ENCODE data around the gene MYH3. TPM values are rescaled to one million over a fixed set of nuclear protein-coding genes. Genes with fewer than 3 reads are reported as not detected.

The MYH3 gene
- total RNA-seq, 2 donors from 2014 or later, result 1.6 to 4.0 TPM

DNA sequence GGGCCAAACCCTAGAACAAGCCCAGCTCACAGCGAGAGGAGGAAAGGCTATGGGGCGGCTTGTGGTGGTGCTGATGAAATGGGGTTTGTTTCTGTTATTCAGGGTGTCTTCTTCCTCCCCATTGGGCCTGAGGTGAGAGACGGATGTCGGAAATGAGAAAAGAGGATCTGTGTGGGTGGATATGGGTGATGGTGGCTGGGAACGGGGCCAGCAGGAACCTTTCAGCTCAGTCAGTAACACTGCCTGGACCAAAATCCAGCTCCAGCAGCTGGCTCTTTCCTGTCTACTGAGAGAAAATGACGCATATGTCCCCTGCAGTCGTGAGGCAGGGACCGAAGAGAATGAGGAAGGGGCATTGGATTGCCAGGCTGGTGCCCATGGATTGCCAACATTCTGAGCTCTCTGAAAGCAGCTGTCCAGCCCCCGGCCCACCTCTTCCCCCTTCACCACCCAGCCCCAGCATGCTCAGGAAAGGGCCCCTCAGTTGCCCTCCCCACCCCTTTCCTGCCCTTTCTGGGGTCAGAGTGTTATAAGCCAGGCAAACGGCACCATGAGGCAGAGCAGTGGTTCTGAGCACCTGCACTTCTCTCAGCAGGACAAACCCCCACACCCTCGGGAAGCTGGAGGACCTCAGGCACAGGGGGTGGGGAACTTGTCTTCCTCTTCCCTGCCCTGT lies 4.0 kb downstream of the MYH3 start:
- Histone ChIP-seq H3K9me3 (no peaks in the 10 kb centered on the region), H3K4me3 (no peak overlapping the region), H3K36me3 (replicated peaks in 1 of 2; ENCODE audit: insufficient read depth in 1 of 2, low read depth in 2 of 2) (no peaks in the 10 kb centered on the region), H3K4me1 (no peaks in the 10 kb centered on the region), H3K27ac (no peak overlapping the region), H3K27me3 (no peaks in the 10 kb centered on the region)
- 65 to 83% methylated on average over 10 to 11 of the region's 11 CpGs for WGBS, 2 donors
- intact Hi-C loops (cut with DNase I), result no loop called here
- ATAC-seq (no peak), DNase-seq (peak in 1 of 4 donors; percentile 16)
- TF ChIP-seq, protein P1, sequence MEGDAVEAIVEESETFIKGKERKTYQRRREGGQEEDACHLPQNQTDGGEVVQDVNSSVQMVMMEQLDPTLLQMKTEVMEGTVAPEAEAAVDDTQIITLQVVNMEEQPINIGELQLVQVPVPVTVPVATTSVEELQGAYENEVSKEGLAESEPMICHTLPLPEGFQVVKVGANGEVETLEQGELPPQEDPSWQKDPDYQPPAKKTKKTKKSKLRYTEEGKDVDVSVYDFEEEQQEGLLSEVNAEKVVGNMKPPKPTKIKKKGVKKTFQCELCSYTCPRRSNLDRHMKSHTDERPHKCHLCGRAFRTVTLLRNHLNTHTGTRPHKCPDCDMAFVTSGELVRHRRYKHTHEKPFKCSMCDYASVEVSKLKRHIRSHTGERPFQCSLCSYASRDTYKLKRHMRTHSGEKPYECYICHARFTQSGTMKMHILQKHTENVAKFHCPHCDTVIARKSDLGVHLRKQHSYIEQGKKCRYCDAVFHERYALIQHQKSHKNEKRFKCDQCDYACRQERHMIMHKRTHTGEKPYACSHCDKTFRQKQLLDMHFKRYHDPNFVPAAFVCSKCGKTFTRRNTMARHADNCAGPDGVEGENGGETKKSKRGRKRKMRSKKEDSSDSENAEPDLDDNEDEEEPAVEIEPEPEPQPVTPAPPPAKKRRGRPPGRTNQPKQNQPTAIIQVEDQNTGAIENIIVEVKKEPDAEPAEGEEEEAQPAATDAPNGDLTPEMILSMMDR (IDR thresholded peaks at IDR 0.05), result no peak
- no peak for TF ChIP-seq POLR2A (IDR thresholded peaks at IDR 0.05)

DNA sequence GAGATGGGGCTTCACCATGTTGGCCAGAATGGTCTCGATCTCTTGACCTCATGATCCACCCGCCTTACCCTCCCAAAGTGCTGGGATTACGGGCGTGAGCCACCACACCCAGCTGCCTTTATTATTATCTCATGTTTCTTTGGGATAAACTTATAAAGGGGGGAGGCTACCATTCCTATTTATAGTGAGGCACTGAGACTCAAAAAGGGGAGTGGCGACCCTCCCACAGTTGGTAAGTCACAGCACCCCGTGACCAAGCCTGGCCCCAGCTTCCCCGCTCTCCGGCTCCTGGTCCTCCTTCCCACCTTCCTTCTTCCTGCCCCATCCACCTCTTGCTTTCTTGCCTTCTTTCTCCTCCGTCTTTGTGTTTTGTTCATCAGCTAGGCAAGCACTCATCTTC lies 5.2 kb downstream of the MYH3 start:
- ATAC-seq (no peak), DNase-seq (no peak)
- no peak for TF ChIP-seq POLR2A (IDR thresholded peaks at IDR 0.05)
- TF ChIP-seq, protein P1 (IDR thresholded peaks at IDR 0.05), result no peak
- Histone ChIP-seq H3K4me3 (no peak overlapping the region), H3K27me3 (no peaks in the 10 kb centered on the region), H3K9me3 (no peaks in the 10 kb centered on the region), H3K27ac (no peak overlapping the region), H3K36me3 (replicated peaks in 1 of 2; ENCODE audit: insufficient read depth in 1 of 2, low read depth in 2 of 2) (no peaks in the 10 kb centered on the region), H3K4me1 (no peaks in the 10 kb centered on the region)
- intact Hi-C loops (cut with DNase I), result no loop called here
- 76 to 82% methylated on average over 9 of the region's 9 CpGs for WGBS, 2 donors

DNA sequence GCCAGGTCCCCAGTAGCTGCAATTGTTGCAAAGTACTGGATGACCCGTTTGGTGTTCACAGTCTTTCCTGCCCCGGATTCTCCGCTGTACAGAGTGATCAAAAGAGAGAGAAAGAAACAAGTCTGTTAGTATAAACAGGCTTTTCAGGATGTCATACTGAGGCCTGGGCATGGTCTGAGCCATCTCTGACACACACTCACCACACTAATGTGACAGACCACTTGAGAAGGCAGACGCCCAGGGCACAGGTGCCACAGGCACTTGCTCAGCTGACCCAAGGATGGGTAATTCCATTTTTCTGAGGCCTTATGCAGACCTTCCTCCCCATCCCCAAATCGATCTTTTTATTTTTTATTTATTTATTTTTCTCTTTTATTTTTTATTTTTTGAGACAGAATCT lies 7.5 kb downstream of the MYH3 start:
- WGBS, 2 donors, result 74 to 80% methylated on average over 5 of the region's 5 CpGs
- peaks cover 3% of the 10 kb centered on the region for H3K4me1 ChIP-seq
- H3K27me3 ChIP-seq, result no peaks in the 10 kb centered on the region
- H3K27ac ChIP-seq, result no peak overlapping the region
- TF ChIP-seq POLR2A (IDR thresholded peaks at IDR 0.05), result no peak
- TF ChIP-seq, protein P1 (IDR thresholded peaks at IDR 0.05), result no peak
- H3K36me3 ChIP-seq (replicated peaks in 1 of 2; ENCODE audit: insufficient read depth in 1 of 2, low read depth in 2 of 2), result no peaks in the 10 kb centered on the region
- H3K4me3 ChIP-seq, result no peak overlapping the region
- no peaks in the 10 kb centered on the region for H3K9me3 ChIP-seq
- ATAC-seq (no peak), DNase-seq (no peak)
- intact Hi-C loops (cut with DNase I), result loop anchor here (5.0 kb wide), 1 partner anchor 198 kb away; no protein-coding TSS in a partner anchor

DNA sequence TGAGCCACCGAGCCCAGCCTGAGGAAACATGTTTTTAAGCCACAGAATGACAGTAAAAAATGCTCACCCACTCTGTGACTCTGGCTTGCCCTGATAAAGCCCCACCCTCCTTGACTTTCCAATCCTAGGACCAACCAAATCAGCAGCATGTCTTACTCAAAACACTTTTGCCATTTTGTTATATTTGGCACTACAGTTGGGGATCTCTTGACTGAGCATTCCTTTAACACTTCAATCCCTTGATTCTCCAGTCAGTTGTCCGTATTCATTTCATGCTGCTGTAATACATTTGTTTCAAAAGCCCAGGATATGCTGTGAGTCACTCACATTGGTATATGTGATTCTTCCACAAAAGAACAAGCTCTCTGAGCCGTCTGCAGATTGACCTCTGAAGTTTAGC lies 8.2 kb downstream of the MYH3 start:
- no peak overlapping the region for H3K4me3 ChIP-seq
- H3K9me3 ChIP-seq, result no peaks in the 10 kb centered on the region
- intact Hi-C loops (cut with DNase I), result loop anchor here (5.0 kb wide), 1 partner anchor 198 kb away; no protein-coding TSS in a partner anchor
- H3K27ac ChIP-seq, result no peak overlapping the region
- no peaks in the 10 kb centered on the region for H3K36me3 ChIP-seq (replicated peaks in 1 of 2; ENCODE audit: insufficient read depth in 1 of 2, low read depth in 2 of 2)
- peaks cover 3% of the 10 kb centered on the region for H3K4me1 ChIP-seq
- no peaks in the 10 kb centered on the region for H3K27me3 ChIP-seq
- no peak for TF ChIP-seq POLR2A (IDR thresholded peaks at IDR 0.05)
- TF ChIP-seq, protein P1 (IDR thresholded peaks at IDR 0.05), result no peak
- WGBS, 2 donors, result 79 to 84% methylated on average over 3 of the region's 3 CpGs
- ATAC-seq, result no peak
- no peak for DNase-seq

DNA sequence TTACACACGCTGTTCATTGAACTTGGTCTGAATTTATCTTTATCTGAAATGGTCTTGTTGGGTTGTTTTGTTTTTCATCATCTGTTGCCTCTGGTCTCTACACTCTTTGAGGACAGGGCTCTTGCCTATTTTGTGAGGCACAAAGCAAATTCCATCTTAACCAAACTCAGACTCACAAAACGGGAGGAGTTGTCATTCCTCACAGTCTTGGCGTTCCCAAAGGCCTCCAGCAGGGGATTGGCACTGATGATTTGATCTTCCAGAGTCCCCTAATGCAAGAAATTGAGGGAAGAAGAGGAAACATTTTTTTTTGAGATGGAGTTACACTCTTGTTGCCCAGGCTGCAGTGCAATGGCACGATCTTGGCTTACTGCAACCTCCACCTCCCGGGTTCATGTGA lies 8.7 kb downstream of the MYH3 start:
- no peak for DNase-seq
- TF ChIP-seq, protein P1 (IDR thresholded peaks at IDR 0.05), result no peak
- TF ChIP-seq POLR2A (IDR thresholded peaks at IDR 0.05), result no peak
- Histone ChIP-seq H3K4me1 (peaks cover 3% of the 10 kb centered on the region), H3K36me3 (replicated peaks in 1 of 2; ENCODE audit: insufficient read depth in 1 of 2, low read depth in 2 of 2) (no peaks in the 10 kb centered on the region), H3K9me3 (no peaks in the 10 kb centered on the region), H3K27me3 (no peaks in the 10 kb centered on the region), H3K4me3 (no peak overlapping the region), H3K27ac (no peak overlapping the region)
- 87 to 94% methylated on average over 5 of the region's 5 CpGs for WGBS, 2 donors
- ATAC-seq, result no peak
- intact Hi-C loops (cut with DNase I), result loop anchor here (5.0 kb wide), 1 partner anchor 199 kb away; no protein-coding TSS in a partner anchor

Measured in body of pancreas (tissue), 4 donors.